SK-N-DZ (cell line): ENCODE measurements around the gene SPINK4. TPM values are rescaled to one million over a fixed set of nuclear protein-coding genes. Genes with fewer than 3 reads are reported as not detected.

Source experiments
- DNase-seq: peaks from one replicate; pipeline ENCODE4 v3.0.0-alpha.2; 2015; ENCODE audit warnings: low spot score
- polyA plus RNA-seq, 2 experiments: library from polyadenylated mRNA; depleted of rRNA; stranded (reverse); fragments of >200 nt; gene quantifications; 2 replicates each; pipeline ENCODE4 v1.2.3, GENCODE V29; 2014

SPINK4 gene
- not detected in 2 replicates for polyA plus RNA-seq (2014; cell fraction: cytosol; rRNA removed)
- polyA plus RNA-seq (2014; cell fraction: nucleus; rRNA removed), result not detected in 2 replicates

GRCh38 chr9:33239921-33240320 is at the start of gene SPINK4:
SPINK4 (plus strand) TSS chr9:33240167; CDS start chr9:33240209, 42 bp downstream.
- DNase-seq, result peak; percentile 65

GRCh38 chr9:33192493-33193255 is 47.3 kb upstream of the SPINK4 start:
- DNase-seq, result peak; percentile 77

DNA sequence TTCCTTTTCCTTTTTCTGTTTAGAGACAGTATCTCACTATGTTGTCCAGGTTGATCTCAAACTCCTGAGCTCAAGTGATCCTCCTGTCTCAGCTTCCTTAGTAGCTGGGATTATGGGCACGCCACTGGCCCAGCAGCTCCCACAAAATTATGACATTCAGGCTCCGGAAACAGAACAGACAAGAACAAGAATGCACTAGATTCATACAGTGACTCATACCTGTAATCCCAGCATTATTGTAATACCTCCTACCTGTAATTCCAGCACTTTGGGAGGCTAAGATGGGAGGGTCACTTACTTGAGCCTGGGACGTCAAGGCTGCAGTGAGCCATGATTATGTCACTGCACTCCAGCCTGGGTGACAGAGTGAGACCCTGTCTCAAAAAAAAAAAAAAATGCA is 46.1 kb upstream of the SPINK4 start:
- DNase-seq, result no peak

DNA sequence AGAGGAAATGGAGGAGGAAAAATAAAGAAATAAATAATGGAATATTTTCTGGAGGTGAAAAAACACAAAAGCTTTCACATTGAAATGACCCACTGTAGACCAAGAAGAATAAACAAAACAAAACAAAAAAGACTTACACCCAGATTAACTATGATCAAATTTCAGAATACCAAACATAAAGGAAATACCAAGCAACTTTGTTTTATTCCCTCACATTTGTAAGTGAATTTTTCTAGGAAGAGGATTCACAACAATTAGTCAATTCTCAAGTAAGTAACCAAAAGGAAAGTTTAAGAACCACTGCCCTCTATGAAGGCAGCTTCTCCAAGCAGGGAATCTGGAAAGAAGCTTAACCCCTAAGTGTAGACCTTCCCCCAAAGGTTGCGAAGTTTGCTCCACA is 43.2 kb upstream of the SPINK4 start:
- no peak for DNase-seq

- no peak for DNase-seq
These were observed 42.5 kb upstream of the SPINK4 start for GRCh38 chr9:33197279-33198152.

GRCh38 chr9:33198165-33198564 is 41.8 kb upstream of the SPINK4 start:
- DNase-seq, result no peak

DNA sequence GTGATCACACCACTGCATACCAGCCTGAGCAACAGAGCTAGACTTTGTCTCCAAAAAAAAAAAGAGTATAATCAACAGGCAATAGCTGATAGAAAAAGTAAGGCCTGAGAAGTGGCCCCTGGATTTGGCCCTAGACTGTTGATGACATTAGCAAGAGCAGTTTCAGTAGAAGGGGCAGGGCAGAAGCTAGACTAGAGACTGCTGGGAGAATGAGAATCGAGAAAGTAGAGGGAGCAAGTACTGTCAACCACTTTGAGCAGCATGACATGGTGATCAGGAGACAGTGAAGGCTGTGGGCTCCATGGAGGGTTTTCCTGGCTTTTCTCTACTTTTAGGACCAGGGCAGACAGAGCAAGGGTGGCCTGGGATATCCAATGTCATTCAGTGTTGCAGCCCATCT is 37.9 kb upstream of the SPINK4 start:
- DNase-seq, result no peak

- DNase-seq, result no peak
These were observed 37.3 kb upstream of the SPINK4 start for GRCh38 chr9:33202552-33203201.

- DNase-seq, result peak; percentile 52
These were observed 30.6 kb upstream of the SPINK4 start for GRCh38 chr9:33209394-33209793.

DNA sequence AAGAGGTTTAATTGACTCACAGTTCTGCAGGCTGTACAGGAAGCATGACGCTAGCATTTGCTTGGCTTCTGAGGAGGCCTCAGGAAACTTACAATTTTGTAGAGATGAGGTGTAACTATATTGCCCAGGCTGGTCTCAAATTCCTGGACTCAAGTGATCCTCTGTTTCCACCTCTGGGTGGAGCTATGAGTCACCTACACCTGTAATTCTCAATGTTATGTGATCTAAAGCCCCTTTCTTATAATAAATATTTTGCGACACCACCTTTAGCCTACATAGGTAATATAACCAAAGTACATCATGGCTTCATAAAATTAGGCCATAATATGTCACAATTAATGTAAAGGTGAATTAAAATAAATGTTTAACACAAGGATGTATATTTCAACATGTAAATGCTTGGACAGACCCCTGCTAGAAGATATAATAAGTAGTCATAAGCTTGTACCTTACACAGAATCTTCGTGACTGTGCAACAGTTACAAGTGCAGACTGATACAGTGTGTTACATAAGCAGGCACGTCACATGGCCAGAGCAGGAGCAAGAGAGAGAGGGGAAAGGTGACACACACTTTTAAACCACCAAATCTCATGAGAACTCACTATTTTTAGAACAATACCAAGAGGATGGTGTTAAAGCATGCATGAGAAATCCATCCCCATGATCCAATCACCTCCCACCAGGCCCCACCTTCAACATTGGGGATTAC is 29.8 kb upstream of the SPINK4 start:
- no peak for DNase-seq

DNA sequence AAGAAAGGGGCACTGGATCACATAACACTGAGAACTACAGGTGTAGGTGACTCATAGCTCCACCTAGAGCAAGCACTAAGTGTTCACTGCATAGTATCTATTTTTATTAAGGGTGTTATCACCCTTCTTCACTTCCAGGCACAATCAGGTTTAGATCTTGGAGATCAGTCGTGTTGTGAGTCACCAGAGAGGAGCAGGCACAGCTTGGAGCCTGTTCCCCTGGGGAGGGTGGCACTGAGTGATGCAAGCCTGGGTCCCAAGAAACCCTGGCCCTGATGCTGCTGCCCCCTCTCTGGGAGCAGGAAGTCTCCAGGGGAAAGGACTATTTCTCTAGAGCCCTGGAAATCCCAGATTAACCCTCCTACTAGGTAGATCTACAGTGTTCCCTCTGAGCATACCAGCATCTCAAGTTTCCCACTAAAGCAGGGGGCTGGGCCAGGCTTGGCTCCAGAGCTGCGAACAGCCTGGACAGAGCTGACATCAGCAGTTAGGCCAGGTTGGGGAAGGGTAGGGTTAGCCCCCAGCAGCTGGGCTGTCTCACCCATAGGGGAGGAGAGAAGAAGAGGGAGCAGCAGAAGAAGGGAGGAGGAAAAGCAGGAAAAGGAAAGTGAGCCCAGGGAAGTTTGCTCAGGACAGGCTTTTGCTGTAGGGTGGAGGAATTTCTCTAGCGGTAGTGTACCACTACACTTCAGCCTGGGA is 28.1 kb upstream of the SPINK4 start:
- DNase-seq, result no peak

- no peak for DNase-seq
These were observed 19.0 kb upstream of the SPINK4 start for GRCh38 chr9:33220681-33221567.

DNA sequence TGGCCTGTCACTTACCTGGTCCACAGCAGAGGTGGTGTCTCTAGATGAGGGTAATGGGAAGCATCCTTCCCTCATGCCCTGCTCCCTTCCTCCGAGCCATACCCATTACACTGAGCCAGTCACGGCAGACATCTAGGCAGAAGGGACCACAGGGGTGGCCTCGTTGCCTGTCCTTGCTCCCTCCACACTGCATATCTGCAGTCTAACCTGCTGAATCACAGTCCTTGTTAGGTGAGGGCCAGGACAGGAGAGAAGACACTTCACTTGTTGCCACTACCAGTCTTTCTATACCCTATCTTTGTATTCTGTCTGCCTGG is 18.4 kb upstream of the SPINK4 start:
- no peak for DNase-seq

GRCh38 chr9:33222031-33222430 is 17.9 kb upstream of the SPINK4 start:
- no peak for DNase-seq

- DNase-seq, result no peak
These were observed 16.3 kb upstream of the SPINK4 start for GRCh38 chr9:33223696-33224095.

GRCh38 chr9:33225319-33226147 is 14.4 kb upstream of the SPINK4 start:
- DNase-seq, result peak; percentile 68

DNA sequence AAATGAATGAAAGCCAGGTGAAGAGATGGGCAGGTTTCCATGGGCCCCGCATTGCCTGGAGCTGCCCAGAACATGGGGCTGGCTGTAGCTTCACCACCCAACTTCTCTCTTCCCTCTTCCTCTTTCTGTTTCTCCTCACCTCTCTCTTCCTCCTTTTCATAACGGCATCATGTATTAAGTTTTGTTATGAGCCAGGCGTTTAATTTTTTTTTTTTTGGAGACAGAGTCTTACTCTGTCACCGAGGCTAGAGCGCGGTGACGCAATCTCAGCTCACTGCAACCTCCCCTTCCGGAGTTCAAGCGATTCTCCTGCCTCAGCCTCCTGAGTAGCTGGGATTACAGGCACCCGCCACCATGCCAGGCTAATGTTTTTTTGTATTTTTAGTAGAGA is 13.0 kb upstream of the SPINK4 start:
- no peak for DNase-seq

GRCh38 chr9:33227741-33228140 is 12.2 kb upstream of the SPINK4 start:
- DNase-seq, result no peak

GRCh38 chr9:33228606-33229005 is 11.4 kb upstream of the SPINK4 start:
- no peak for DNase-seq
